K562 (cell line): Measurements from ENCODE around the gene VPS33B. TPM values are rescaled to one million over a fixed set of nuclear protein-coding genes. Genes with fewer than 3 reads are reported as not detected.

ENCODE experiments used
- BHLHE40 ChIP-seq: IDR thresholded peaks from 2 replicates; pipeline ENCODE4 v1.6.1; 2011; ENCODE audit warnings: low read length, improper control_type of control experiment
- CBFA2T2 ChIP-seq: fragments of 450-650 bp; conservative IDR thresholded peaks from 2 replicates; pipeline ENCODE4 v1.6.1; 2017; ENCODE audit warnings: mild to moderate bottlenecking
- CXXC5 ChIP-seq: fragments of 250-450 bp; sonication (Bioruptor Pico); IDR thresholded peaks from 2 replicates; pipeline ENCODE4 v1.8.0; 2022; ENCODE audit warnings: inconsistent platforms, mild to moderate bottlenecking, moderate library complexity
- ELF1 ChIP-seq: fragments of 200-800 bp; sonication (Bioruptor generic); IDR thresholded peaks from 2 replicates; pipeline ENCODE4 v1.6.1; 2016; ENCODE audit warnings: missing genetic modification characterization, missing compliant biosample characterization
- FOXA1 ChIP-seq: fragments of 450-650 bp; IDR thresholded peaks from 2 replicates; pipeline ENCODE4 v1.6.1; 2016; ENCODE audit warnings: mild to moderate bottlenecking, borderline replicate concordance
- FOXK1 ChIP-seq: sonication (generic); formaldehyde crosslinking; IDR thresholded peaks from 2 replicates; pipeline ENCODE4 v1.8.0; 2022; ENCODE audit warnings: missing genetic modification reagents, mild to moderate bottlenecking, borderline replicate concordance
- HNRNPUL1 ChIP-seq: fragments of 200-400 bp; formaldehyde crosslinking; IDR thresholded peaks from 2 replicates; pipeline ENCODE4 v1.6.1; 2017; ENCODE audit warnings: low read length
- NFIC ChIP-seq: fragments of 450-650 bp; IDR thresholded peaks from 2 replicates; pipeline ENCODE4 v1.6.1; 2017; ENCODE audit warnings: mild to moderate bottlenecking, inconsistent platforms
- NR2C2 ChIP-seq, 2 experiments: fragments of 200-800 bp in 1 of 2; sonication (Bioruptor generic) in 1 of 2; sonication (generic) in 1 of 2; formaldehyde crosslinking in 1 of 2; IDR thresholded peaks; 2 replicates each; pipeline versions ENCODE4 v1.6.1 to v1.8.0; 2016 to 2022; ENCODE audit warnings: mild to moderate bottlenecking in 1 of 2, missing compliant biosample characterization in 1 of 2, missing genetic modification characterization in 1 of 2, missing genetic modification reagents in 1 of 2
- POU5F1 ChIP-seq: fragments of 150-350 bp; IDR thresholded peaks from 2 replicates; pipeline ENCODE4 v1.6.1; 2014; ENCODE audit warnings: borderline replicate concordance, low read length, low read depth, mild to moderate bottlenecking; ENCODE audit not compliant: partially characterized antibody
- RNF219 ChIP-seq: fragments of 250-450 bp; sonication (Bioruptor Pico); IDR thresholded peaks from 2 replicates; pipeline ENCODE4 v1.5.0; 2022; ENCODE audit warnings: mild to moderate bottlenecking
- SMAD4 ChIP-seq: fragments of 250-450 bp; sonication (Bioruptor Pico); conservative IDR thresholded peaks from 2 replicates; pipeline ENCODE4 v1.8.0; 2021; ENCODE audit warnings: inconsistent platforms, mild to moderate bottlenecking, moderate library complexity
- SNRNP70 ChIP-seq: fragments of 200-400 bp; formaldehyde crosslinking; optimal IDR thresholded peaks from 2 replicates; pipeline ENCODE3; 2017; ENCODE audit warnings: low read depth, low read length
- TAF1 ChIP-seq: IDR thresholded peaks from 2 replicates; pipeline ENCODE4 v1.6.1; 2011; ENCODE audit warnings: mild to moderate bottlenecking, low read length, moderate library complexity; ENCODE audit not compliant: insufficient read depth, control insufficient read depth, severe bottlenecking; ENCODE audit errors: extremely low read depth
- TCF7 ChIP-seq: sonication (generic); IDR thresholded peaks from 2 replicates; pipeline ENCODE4 v1.6.1; 2016; ENCODE audit warnings: antibody characterized with exemption, borderline replicate concordance
- ZBTB33 ChIP-seq: sonication (generic); formaldehyde crosslinking; IDR thresholded peaks from 2 replicates; pipeline ENCODE4 v1.8.1; 2023; ENCODE audit warnings: mild to moderate bottlenecking, missing genetic modification reagents
- ZBTB8A ChIP-seq: fragments of 450-650 bp; IDR thresholded peaks from 2 replicates; pipeline ENCODE4 v1.6.1; 2018; ENCODE audit warnings: mild to moderate bottlenecking, moderate library complexity; ENCODE audit not compliant: partially characterized antibody
- ZFP36 ChIP-seq: fragments of 150-350 bp; IDR thresholded peaks from 2 replicates; pipeline ENCODE4 v1.6.1; 2018; ENCODE audit warnings: low read length, low read depth; ENCODE audit not compliant: partially characterized antibody
- ZNF280B ChIP-seq: fragments of 250-450 bp; sonication (Bioruptor Pico); IDR thresholded peaks from 2 replicates; pipeline ENCODE4 v1.5.1; 2021; ENCODE audit warnings: mild to moderate bottlenecking
- ZNF644 ChIP-seq: fragments of 200-800 bp; sonication (Bioruptor generic); IDR thresholded peaks from 2 replicates; pipeline ENCODE4 v1.6.1; 2016; ENCODE audit warnings: low read depth, missing genetic modification characterization, missing compliant biosample characterization
- polyA plus RNA-seq, 8 experiments: library from polyadenylated mRNA; depleted of rRNA in 4 of 8; stranded (reverse) in 5 of 8; unstranded in 3 of 8; fragments of >200 nt; fragmentation: Nextera tagmentation in 2 of 8; fragmentation: Illumina TruSeq in 1 of 8; extraction: Ambion mirVana in 2 of 8; extraction: Trizol in 1 of 8; gene quantifications; 2 replicates each; pipeline versions ENCODE4 v1.2.1 to v1.2.3, GENCODE V29; 2011 to 2014; ENCODE audit warnings: inconsistent platforms in 1 of 8, missing spikeins in 1 of 8
- total RNA-seq, 7 experiments: library from RNA; depleted of rRNA in 6 of 7; stranded (reverse); fragments of >200 nt in 6 of 7; fragmentation: Illumina TruSeq in 2 of 7; extraction: Trizol in 2 of 7; gene quantifications; 2 replicates each; pipeline versions ENCODE4 v1.2.1 to v1.2.3, GENCODE V29; 2011 to 2021; ENCODE audit warnings: low replicate concordance in 1 of 7

Gene VPS33B
- total and polyA plus RNA-seq, 9 of the 15 experiments (the other 6 are each of a cell fraction or from before 2014, with no cell fraction given), result 9.4 to 25.5 (median 14.8) TPM

- TF ChIP-seq ELF1 (peak; percentile 87), NFIC (no peak), TAF1 (peak; percentile 69), BHLHE40 (peak; percentile 99), ZBTB8A (no peak), RNF219 (no peak), SNRNP70 (no peak), SMAD4 (CRISPR knock-in tag) (peak; percentile 90), ZFP36 (no peak), POU5F1 (no peak), ZNF644 (tag) (0 out of 2 replicates have a peak, but pooled peaks have one; percentile 66), FOXK1 (no peak), ZNF280B (CRISPR knock-in tag) (no peak), CXXC5 (CRISPR knock-in tag) (peak; percentile 95), TCF7 (no peak), HNRNPUL1 (no peak), ZBTB33 (CRISPR knock-in tag) (peak; percentile 48), CBFA2T2 (peak; percentile 76), NR2C2 (CRISPR knock-in tag; IDR thresholded peaks at IDR 0.05) (peak; percentile 75; the same call in 1 of the 2 replicates), NR2C2 (tag; IDR thresholded peaks at IDR 0.05) (peak; percentile 70), FOXA1 (no peak)
Measured at GRCh38 chr15:90954712-90955623, 67.4 kb downstream of the VPS33B start, which contains the start of gene RCCD1 (continued).
